ENCODE measurements around the gene DCC.

Gene DCC

DNA sequence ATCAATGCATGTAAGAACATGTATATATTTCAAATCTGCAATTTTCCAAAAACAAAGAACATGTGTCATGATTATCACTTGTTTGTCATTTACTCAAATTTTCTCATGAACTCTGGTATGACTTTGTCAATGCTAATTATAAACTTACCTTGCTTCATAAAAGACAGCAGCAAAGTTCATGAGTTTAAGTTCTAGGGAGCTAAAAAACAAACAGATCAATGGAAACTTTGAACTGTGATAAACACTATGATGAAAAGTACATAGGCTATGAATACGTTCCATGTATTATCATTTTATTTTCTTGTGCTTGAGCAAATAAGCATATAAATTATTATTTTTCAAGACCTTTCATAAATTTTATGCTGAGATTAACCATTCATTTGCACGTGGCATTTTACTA, 943.7 kb downstream of the DCC start:
- no peak for DNase-seq

GRCh38 chr18:53305461-53305860, 965.5 kb downstream of the DCC start:
- DNase-seq = no peak

- no peak for DNase-seq
These were observed 979.6 kb downstream of the DCC start for GRCh38 chr18:53319628-53320027.

- no peak for DNase-seq
These were observed 982.2 kb downstream of the DCC start for GRCh38 chr18:53322163-53322562.

DNA sequence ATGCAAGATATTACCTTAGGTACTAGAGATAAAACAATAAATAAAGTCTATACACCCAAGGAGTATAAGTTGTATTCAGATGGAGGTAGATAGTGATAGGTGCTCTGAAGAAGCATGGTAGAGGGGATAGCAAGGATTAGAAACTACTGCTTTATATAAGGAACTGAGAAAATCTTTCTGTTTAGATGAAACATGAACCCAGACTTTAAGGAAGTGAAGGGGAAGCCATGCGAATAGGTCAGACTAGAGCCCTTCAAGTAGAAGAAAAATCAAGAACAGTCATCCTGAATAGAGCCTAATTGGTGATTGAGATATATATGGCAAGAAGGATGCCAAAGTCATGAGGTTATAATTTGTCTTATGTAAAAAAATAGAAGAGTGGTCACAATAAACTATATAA, 984.4 kb downstream of the DCC start:
- DNase-seq = no peak

- no peak for DNase-seq
These were observed 1020.8 kb downstream of the DCC start for GRCh38 chr18:53360501-53361443.

- no peak for DNase-seq
These were observed 1035.6 kb downstream of the DCC start for GRCh38 chr18:53375621-53376020.

DNA sequence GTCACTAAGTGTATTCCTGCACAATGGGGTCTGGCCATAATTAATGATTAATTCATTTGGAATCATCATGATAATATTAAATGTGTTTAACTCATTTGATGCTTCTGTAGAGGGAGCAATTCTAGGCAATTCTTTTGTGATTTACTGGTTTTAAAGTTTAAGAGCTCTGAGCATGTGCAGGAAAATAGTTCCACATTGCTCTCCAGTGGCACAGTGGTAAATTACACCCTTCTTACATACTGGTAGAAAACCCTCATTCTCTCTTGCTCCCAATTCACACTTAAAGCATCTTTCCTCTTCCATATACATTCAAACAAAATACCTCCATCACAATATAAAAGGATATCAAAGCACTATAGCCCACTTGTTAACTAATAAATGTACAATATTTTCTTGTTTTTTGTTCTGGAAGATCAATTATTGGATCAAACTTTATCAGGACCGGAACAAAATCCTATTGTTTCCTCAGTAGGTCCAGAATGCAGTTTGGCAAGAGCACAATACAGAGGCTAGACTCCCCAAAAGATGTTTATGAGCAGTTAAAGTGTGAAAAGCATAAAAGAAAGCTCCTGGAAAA, 1040.2 kb downstream of the DCC start:
- no peak for DNase-seq

- no peak for DNase-seq
These were observed 1042.9 kb downstream of the DCC start for GRCh38 chr18:53382870-53383269.

DNA sequence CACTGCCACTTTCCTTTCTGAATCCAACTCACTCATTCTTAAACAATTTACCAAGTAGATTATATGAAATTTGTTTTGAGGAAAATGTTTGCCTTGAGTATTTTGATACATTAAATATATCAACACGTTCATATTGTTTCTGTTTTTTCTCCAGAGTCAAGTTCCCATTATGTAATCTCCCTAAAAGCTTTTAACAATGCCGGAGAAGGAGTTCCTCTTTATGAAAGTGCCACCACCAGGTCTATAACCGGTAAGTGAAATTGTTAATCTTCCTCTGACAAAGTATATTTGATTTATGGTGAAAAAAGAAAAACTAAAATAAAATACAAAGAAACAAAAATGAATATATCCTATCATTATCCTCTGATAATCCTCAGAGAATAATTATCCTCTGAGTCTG, 1045.9 kb downstream of the DCC start:
- DNase-seq = no peak

DNA sequence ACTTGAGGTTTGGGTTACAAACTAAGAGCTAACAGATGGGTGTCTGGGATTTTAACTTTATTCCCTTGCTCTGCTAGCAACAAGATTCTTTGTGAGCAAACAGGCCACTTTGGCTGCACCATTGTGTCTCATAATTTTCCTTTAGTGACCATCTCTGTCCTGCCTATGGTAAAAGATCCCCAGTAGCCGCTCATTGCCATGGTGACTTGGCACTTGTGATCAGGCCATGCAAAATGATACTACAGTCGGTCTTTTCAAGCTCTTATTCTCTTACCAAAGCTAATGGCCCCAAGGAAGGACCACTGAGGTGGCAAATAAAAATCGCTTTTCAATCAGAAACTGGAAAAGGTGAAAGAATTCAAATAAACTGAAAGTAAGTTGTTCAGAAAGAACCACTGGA, 1047.6 kb downstream of the DCC start:
- DNase-seq = no peak

- no peak for DNase-seq
These were observed 1062.7 kb downstream of the DCC start for GRCh38 chr18:53402670-53403069.

DNA sequence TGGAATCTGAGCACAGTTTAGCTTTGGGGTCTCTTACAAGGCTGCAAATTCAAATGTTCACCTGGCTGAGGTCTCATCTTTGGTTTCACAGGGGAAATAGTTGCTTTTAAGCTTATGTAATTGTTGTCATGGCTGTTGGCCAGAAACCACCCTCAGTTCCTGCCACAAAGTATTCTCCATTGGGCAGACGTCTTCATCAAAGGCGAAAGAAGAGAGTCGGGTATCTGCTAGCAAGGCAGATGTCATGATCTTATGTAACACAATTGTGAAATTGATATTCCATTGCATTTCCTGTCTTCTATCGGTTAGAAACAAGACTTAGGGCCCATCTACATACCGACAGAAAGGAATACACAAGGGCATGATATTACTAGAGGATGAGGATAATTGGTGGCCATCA, 1068.3 kb downstream of the DCC start:
- no peak for DNase-seq

- no peak for DNase-seq
These were observed 1071.5 kb downstream of the DCC start for GRCh38 chr18:53411511-53411910.

- DNase-seq = no peak
These were observed 1077.0 kb downstream of the DCC start for GRCh38 chr18:53417003-53417402.

DNA sequence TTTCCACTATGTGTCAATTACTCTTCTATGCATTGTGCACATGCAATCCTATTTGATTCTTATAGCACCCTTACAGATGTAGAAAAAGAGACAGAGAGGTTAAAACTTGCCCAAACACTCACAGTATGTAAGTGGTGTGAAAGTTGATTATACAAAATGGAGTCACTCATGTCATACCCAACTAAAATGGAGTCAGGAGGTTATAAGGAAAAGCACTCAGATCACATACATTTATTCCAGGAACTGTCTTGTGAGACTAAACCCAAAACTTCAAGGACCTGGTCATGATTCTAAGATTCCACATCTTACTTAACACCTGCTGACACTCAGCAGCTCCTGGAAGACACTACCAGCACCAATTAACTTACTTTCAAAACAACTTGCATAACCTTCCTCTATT, 1081.9 kb downstream of the DCC start:
- DNase-seq = no peak

GRCh38 chr18:53422896-53423295, 1082.9 kb downstream of the DCC start:
- no peak for DNase-seq

DNA sequence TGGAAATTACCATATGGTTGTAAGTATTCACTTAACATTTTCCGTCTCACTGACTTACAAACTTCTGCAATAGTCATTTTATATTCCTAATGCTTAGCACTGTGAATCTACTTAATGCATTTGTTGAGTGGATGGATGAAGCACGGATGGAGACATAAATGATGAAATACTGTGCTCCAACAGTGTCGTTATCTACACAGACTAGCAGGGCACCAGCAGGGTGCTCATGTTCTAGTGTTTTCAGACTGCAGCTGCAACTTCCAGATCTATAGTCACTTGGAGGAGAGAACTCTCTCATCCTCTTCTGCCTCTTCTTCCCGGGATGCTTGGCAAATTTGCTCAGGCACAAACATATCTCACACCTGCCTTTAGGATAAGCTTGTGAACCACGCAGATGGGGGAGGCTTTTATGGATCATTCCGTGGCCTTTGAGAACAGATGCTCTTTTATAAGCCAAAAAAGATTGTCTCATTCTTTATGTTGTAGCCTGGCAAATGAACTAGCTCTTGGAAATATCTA, 1086.7 kb downstream of the DCC start:
- no peak for DNase-seq

- DNase-seq = no peak
These were observed 1101.9 kb downstream of the DCC start for GRCh38 chr18:53441761-53442414.

GRCh38 chr18:53442415-53442783, 1102.4 kb downstream of the DCC start:
- DNase-seq = no peak

DNA sequence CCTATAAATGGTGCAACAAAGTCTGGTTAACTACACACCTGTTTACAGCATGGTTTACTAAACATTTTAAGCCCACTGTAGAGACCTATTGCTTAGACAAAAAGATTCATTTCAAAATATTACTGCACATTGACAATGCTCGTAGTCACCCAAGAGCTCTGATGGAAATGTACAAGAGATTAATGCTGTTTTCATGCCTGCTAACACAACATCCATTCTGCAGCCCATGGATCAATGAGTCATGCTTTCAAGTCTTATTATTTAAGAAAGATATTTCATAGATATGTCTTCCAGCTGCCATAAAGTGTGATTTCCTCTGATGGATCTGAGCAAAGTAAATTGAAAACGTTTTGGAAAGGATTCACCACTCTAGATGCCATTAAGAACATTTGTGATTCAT, 1103.3 kb downstream of the DCC start:
- no peak for DNase-seq

GRCh38 chr18:53443831-53444230, 1103.8 kb downstream of the DCC start:
- DNase-seq = no peak

GRCh38 chr18:53451902-53452301, 1111.9 kb downstream of the DCC start:
- DNase-seq = no peak

- DNase-seq = no peak
These were observed 1117.1 kb downstream of the DCC start for GRCh38 chr18:53457068-53457467.

Measured in activated effector memory CD4-positive, alpha-beta T cell treated with Interleukin-2 at 50 U/mL for 16 hours (primary cell).